ENCODE measurements around the gene PIK3C2B. TPM values are rescaled to one million over a fixed set of nuclear protein-coding genes. Genes with fewer than 3 reads are reported as not detected.

PIK3C2B gene
- total and polyA plus RNA-seq, 4 donors = 2.8 to 14.9 (median 5.4) TPM

DNA sequence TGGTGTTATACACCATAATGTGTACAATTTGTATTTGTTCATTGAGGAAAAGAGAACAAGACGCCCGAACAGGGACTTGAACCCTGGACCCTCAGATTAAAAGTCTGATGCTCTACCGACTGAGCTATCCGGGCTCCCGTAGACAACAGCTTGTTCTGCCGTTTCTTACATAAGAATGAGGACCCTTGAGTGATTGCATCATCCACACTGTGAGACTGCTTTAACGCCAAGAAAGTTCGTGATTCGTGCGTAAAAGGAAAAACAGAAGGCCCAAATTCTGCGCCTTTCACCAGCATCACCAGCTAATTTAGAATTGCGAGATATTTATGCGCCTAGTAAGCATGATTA, 12.3 kb upstream of the PIK3C2B start:
- Histone ChIP-seq H3K27ac (ENCODE audit: low read depth in 1 of 2, low read length in 2 of 2) (peak overlapping the region; percentile 69 to 73), H3K9ac (ENCODE audit: low read depth in 1 of 2, low read length in 2 of 2) (peak overlapping the region; percentile 18 to 90), H3K4me3 (ENCODE audit: low read depth in 1 of 3, low read length in 3 of 3) (peak overlapping the region; percentile 20 to 54 (median 51)), H3K36me3 (ENCODE audit: control insufficient read depth in 4 of 4, insufficient read depth in 3 of 4, low read depth in 1 of 4, low read length in 3 of 4) (no peaks in the 10 kb centered on the region), H3K9me3 (ENCODE audit: control insufficient read depth in 4 of 4, low read length in 3 of 4) (no peaks in the 10 kb centered on the region), H3K4me1 (ENCODE audit: control insufficient read depth in 4 of 4, insufficient read depth in 4 of 4, low read length in 3 of 4) (peaks cover 3 to 33% (median 16%) of the 10 kb centered on the region in 4 donors), H3K27me3 (ENCODE audit: control insufficient read depth in 4 of 4, insufficient read depth in 4 of 4, low read length in 3 of 4) (no peaks in the 10 kb centered on the region)
- peak; percentile 91 for DNase-seq (ENCODE audit: low spot score)
- WGBS = under 1% methylated on average over 13 of the region's 13 CpGs
- TF ChIP-seq RXRA (IDR thresholded peaks at IDR 0.05) (peak in 1 of 2 donors; percentile 41), JUND (IDR thresholded peaks at IDR 0.05) (peak in 1 of 2 donors; percentile 65), GABPA (IDR thresholded peaks at IDR 0.05 in 1 of 2, conservative IDR thresholded peaks at IDR 0.05 in 1 of 2) (no peak), EGR1 (IDR thresholded peaks at IDR 0.05; ENCODE audit: low read depth in 2 of 2) (no peak), TAF1 (conservative IDR thresholded peaks at IDR 0.05) (no peak), HNF4G (IDR thresholded peaks at IDR 0.05) (peak; percentile 59), HNF4A (conservative IDR thresholded peaks at IDR 0.05) (peak; percentile 66 to 77), FOXA2 (IDR thresholded peaks at IDR 0.05) (peak; percentile 47), YY1 (IDR thresholded peaks at IDR 0.05) (no peak), SP1 (IDR thresholded peaks at IDR 0.05) (peak; percentile 3)
- TF ChIP-seq, protein P1, sequence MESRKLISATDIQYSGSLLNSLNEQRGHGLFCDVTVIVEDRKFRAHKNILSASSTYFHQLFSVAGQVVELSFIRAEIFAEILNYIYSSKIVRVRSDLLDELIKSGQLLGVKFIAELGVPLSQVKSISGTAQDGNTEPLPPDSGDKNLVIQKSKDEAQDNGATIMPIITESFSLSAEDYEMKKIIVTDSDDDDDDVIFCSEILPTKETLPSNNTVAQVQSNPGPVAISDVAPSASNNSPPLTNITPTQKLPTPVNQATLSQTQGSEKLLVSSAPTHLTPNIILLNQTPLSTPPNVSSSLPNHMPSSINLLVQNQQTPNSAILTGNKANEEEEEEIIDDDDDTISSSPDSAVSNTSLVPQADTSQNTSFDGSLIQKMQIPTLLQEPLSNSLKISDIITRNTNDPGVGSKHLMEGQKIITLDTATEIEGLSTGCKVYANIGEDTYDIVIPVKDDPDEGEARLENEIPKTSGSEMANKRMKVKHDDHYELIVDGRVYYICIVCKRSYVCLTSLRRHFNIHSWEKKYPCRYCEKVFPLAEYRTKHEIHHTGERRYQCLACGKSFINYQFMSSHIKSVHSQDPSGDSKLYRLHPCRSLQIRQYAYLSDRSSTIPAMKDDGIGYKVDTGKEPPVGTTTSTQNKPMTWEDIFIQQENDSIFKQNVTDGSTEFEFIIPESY (IDR thresholded peaks at IDR 0.05) = peak; percentile 52
- TF ChIP-seq, protein P2, sequence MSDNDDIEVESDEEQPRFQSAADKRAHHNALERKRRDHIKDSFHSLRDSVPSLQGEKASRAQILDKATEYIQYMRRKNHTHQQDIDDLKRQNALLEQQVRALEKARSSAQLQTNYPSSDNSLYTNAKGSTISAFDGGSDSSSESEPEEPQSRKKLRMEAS (IDR thresholded peaks at IDR 0.05) = peak; percentile 42
- TF ChIP-seq, protein P3, sequence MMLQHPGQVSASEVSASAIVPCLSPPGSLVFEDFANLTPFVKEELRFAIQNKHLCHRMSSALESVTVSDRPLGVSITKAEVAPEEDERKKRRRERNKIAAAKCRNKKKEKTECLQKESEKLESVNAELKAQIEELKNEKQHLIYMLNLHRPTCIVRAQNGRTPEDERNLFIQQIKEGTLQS (IDR thresholded peaks at IDR 0.05) = peak; percentile 99

DNA sequence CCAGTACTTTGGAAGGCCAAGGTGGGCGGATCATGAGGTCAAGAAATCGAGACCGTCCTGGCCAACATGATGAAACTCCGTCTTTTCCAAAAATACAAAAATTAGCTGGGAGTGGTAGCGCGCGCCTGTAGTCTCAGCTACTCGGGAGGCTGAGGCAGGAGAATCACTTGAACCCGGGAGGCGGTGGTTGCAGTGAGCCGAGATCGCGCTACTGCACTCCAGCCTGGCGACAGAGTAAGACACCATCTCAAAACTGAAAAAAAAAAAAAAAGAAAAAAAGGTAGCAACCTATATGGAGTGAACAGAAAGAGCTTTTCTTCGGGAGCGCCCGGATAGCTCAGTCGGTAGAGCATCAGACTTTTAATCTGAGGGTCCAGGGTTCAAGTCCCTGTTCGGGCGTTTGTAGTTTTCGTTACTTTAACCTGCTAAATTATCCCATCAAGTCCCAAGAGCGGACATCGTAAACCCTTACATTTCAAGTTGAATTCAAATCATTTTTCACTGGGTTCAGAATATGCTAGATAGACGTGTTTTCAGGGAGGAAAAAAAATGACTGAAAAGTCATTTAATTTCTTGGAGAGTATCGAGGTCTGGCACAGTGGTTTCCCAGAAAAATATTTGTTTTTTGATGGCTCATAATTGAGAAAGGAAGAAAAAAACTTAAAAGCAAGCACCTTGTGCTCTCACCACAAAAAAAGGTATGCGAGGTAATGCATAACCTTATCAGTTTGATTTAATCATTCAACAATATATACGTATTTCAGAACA, 11.8 kb upstream of the PIK3C2B start:
- peaks cover 3 to 33% (median 16%) of the 10 kb centered on the region in 4 donors for H3K4me1 ChIP-seq (ENCODE audit: control insufficient read depth in 4 of 4, insufficient read depth in 4 of 4, low read length in 3 of 4)

More for the DNA sequence above, 11.8 kb upstream of the PIK3C2B start:
- no peaks in the 10 kb centered on the region for H3K9me3 ChIP-seq (ENCODE audit: control insufficient read depth in 4 of 4, low read length in 3 of 4)
- TF ChIP-seq SP1 (IDR thresholded peaks at IDR 0.05) (peak; percentile 22), NR2F2 (IDR thresholded peaks at IDR 0.05) (peak; percentile 24), TAF1 (conservative IDR thresholded peaks at IDR 0.05) (no peak), RXRA (IDR thresholded peaks at IDR 0.05) (peak in 1 of 2 donors; percentile 26), YY1 (IDR thresholded peaks at IDR 0.05) (peak; percentile 31), HNF4A (conservative IDR thresholded peaks at IDR 0.05) (peak; percentile 45 to 71), GABPA (IDR thresholded peaks at IDR 0.05 in 1 of 2, conservative IDR thresholded peaks at IDR 0.05 in 1 of 2) (no peak)
- TF ChIP-seq, protein P2 (IDR thresholded peaks at IDR 0.05) = peak; percentile 10
- TF ChIP-seq, protein P3 (IDR thresholded peaks at IDR 0.05) = peak; percentile 99
- TF ChIP-seq, protein P1 (IDR thresholded peaks at IDR 0.05) = no peak
- H3K27me3 ChIP-seq (ENCODE audit: control insufficient read depth in 4 of 4, insufficient read depth in 4 of 4, low read length in 3 of 4) = no peaks in the 10 kb centered on the region
- no peaks in the 10 kb centered on the region for H3K36me3 ChIP-seq (ENCODE audit: control insufficient read depth in 4 of 4, insufficient read depth in 3 of 4, low read depth in 1 of 4, low read length in 3 of 4)
- peak; percentile 84 for DNase-seq (ENCODE audit: low spot score)
- peak overlapping the region; percentile 40 to 51 (median 41) for H3K4me3 ChIP-seq (ENCODE audit: low read depth in 1 of 3, low read length in 3 of 3)
- 2% methylated on average over 27 of the region's 27 CpGs for WGBS
- H3K27ac ChIP-seq (ENCODE audit: low read depth in 1 of 2, low read length in 2 of 2) = peak overlapping the region; percentile 69 to 73
- H3K9ac ChIP-seq (ENCODE audit: low read depth in 1 of 2, low read length in 2 of 2) = peak overlapping the region; percentile 14 to 90
